ENCODE results near the gene CA11. TPM values are rescaled to one million over a fixed set of nuclear protein-coding genes. Genes with fewer than 3 reads are reported as not detected.
"Not testable (repeated sequence)": the region's sequence is repeated elsewhere in the genome, so short reads cannot be mapped to it uniquely, and the experiment has no call there.

CA11 gene
- total RNA-seq, 3 donors from 2014 or later, result 1.8 to 19.9 (median 3.7) TPM

DNA sequence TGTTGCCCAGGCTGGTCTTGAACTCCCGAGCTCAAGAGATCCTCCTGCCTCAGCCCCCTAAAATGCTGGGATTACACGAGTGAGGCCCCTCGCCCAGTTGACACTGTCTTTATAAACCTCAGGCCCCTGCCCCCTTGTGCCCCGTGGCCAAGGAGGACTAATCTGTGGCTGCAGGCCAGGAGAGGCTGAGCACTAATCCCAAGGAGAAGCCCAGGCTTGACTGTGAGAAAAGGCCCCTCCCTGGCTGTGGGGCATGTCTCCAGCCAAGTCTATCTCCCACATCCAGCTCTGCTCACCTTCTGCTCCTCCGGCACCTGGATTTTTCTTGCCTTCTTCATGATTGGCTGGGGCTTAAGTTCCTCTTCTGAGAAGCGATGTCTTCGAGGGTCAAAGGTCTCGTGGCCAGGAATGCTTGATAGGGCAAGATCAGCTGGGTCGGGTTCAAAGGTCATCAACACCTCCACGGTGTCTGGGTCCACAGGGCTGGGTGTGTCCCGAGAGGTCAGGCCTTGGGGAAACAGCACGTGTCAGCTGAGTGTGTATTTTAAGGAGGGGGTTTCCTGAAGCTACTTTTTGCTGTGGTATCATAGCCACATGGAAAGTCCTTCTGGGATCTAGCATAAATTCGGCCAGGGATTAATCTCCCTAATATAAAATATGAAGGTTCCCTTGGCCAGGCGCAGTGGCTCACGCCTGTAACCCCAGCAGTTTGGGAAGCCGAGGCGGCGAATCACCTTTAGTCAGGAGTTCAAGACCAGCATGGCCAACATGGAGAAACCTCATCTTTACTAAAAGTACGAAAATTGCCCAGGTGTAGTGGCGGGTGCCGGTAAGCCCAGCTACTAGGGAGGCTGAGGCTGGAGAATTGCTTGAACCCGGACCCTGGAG, 12.6 kb downstream of the CA11 start:
- peak; percentile 69 to 80 (median 75) for DNase-seq
- H3K4me1 ChIP-seq (ENCODE audit: low read depth), result peaks cover 60% of the 10 kb centered on the region
- TF ChIP-seq, protein P1, sequence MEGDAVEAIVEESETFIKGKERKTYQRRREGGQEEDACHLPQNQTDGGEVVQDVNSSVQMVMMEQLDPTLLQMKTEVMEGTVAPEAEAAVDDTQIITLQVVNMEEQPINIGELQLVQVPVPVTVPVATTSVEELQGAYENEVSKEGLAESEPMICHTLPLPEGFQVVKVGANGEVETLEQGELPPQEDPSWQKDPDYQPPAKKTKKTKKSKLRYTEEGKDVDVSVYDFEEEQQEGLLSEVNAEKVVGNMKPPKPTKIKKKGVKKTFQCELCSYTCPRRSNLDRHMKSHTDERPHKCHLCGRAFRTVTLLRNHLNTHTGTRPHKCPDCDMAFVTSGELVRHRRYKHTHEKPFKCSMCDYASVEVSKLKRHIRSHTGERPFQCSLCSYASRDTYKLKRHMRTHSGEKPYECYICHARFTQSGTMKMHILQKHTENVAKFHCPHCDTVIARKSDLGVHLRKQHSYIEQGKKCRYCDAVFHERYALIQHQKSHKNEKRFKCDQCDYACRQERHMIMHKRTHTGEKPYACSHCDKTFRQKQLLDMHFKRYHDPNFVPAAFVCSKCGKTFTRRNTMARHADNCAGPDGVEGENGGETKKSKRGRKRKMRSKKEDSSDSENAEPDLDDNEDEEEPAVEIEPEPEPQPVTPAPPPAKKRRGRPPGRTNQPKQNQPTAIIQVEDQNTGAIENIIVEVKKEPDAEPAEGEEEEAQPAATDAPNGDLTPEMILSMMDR (IDR thresholded peaks at IDR 0.05), result no peak
- no peak for ATAC-seq
- H3K36me3 ChIP-seq (ENCODE audit: low read depth), result peaks cover 4% of the 10 kb centered on the region
- intact Hi-C loops (cut with DNase I, micrococcal nuclease), result no loop called here
- H3K9me3 ChIP-seq, result no peaks in the 10 kb centered on the region
- no peak overlapping the region for H3K4me3 ChIP-seq

DNA sequence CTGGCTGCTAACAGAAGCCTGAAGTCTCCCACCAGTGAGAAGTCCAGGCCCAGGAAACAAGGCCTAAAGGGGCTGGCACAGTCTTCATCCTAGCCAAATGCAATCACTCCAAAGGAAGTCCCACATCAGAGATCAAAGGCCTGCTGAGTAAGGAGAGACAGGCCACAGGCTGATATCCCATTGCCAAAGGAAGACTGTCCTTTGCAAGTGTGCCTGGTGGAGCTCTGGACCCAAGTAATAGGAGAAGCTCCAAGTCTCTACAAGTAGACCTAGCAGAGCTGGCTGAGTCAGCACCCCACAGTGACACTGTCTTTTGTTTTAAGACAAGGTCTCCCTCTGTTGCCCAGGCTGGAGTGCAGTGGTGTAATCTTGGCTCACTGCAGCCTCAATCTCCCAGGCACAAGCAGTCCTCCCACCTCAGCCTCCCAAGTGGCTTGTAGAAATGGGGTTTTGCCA, 13.3 kb downstream of the CA11 start:
- Histone ChIP-seq H3K4me1 (ENCODE audit: low read depth) (peaks cover 63% of the 10 kb centered on the region), H3K9me3 (no peaks in the 10 kb centered on the region), H3K4me3 (no peak overlapping the region), H3K36me3 (ENCODE audit: low read depth) (peaks cover 4% of the 10 kb centered on the region)
- ATAC-seq (no peak), DNase-seq (no peak)
- TF ChIP-seq, protein P1 (IDR thresholded peaks at IDR 0.05), result no peak
- intact Hi-C loops (cut with DNase I, micrococcal nuclease), result no loop called here

DNA sequence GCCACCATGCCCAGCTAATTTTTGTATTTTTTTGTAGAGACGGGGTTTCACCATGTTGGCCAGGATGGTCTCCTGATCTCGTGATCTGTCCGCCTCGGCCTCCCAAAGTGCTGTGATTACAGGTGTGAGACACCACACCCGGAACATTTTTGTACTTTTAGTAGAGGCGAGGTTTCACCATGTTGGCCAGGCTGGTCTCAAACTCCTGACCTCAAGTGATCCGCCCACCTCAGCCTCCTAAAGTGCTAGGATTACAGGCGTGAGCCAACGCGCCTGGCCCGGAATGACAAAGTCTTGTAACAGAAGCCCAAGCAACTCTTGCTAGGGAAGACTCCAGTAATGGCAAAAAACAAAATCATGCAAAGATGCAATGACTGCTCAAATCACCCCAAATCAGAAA, 13.7 kb downstream of the CA11 start:
- peaks cover 66% of the 10 kb centered on the region for H3K4me1 ChIP-seq (ENCODE audit: low read depth)
- DNase-seq; H3K36me3 ChIP-seq (ENCODE audit: low read depth); H3K9me3 ChIP-seq; ATAC-seq; H3K4me3 ChIP-seq; intact Hi-C loops (cut with DNase I, micrococcal nuclease): not testable (repeated sequence)

DNA sequence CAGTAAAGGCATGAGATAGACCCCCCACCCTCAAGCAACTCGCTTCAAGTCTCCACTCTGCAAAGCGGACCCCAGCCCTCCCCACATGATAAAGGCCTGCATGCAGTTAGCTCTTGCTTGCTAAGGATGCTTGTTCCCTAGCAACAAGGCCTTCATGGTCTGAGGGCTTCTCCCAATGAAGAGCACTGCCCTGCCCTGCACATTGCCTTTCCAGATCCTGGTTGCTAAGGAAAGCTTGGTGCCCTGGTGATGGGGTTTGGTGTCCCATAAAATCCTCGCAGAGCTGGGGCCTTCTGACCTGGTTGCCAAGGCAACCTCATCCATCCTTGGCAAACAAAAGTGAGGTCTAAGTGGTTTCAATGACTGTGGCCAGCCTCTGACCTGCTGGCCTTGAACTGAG, 14.8 kb downstream of the CA11 start:
- no peak for DNase-seq
- no peak for ATAC-seq
- Histone ChIP-seq H3K4me3 (no peak overlapping the region), H3K4me1 (ENCODE audit: low read depth) (peaks cover 71% of the 10 kb centered on the region), H3K9me3 (no peaks in the 10 kb centered on the region), H3K36me3 (ENCODE audit: low read depth) (peaks cover 4% of the 10 kb centered on the region)
- intact Hi-C loops (cut with DNase I, micrococcal nuclease), result no loop called here
- TF ChIP-seq, protein P1 (IDR thresholded peaks at IDR 0.05), result no peak

DNA sequence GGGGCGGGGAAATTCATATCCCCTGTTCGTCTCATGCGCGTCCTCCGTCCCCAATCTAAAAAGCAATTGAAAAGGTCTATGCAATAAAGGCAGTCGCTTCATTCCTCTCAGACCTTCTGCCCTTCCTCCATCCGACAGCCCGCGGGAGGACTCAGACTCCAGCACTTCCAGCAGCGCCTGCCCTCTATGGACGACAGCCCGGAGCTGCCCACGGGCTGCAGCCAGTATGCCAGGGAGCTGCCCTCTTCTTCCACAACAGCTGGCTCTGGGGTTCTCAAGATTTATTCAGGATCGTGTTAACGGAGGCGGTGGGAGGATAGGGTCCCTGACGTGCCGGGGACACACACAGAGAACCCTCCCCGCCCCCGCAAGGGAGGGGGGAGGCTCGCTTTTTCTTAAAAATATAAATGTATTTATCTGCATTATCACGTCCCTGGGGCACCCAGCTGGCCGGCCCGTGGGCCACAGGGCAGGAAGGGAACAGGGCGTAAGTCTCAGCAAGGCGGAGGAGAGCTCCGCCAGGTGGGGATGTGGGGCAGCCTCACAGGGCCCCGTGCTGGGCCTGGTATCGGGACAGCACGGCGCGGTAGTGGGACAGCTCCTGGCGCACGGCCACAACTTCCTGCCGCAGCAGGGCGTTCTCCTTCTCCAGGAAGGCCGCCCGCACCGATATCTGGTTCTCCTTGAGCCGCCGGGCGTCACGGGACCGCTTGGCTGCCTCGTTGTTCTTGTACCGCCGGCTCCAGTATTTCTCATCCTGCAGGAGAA, 15.5 kb downstream of the CA11 start:
- H3K4me3 ChIP-seq, result no peak overlapping the region
- ATAC-seq (peak; percentile 22), DNase-seq (peak; percentile 75 to 85 (median 81))
- TF ChIP-seq, protein P1 (IDR thresholded peaks at IDR 0.05), result no peak
- intact Hi-C loops (cut with DNase I, micrococcal nuclease), result no loop called here
- peaks cover 4% of the 10 kb centered on the region for H3K36me3 ChIP-seq (ENCODE audit: low read depth)
- peaks cover 76% of the 10 kb centered on the region for H3K4me1 ChIP-seq (ENCODE audit: low read depth)
- H3K9me3 ChIP-seq, result no peaks in the 10 kb centered on the region

Data from mucosa of descending colon (tissue), 3 donors.